ENCODE data around the gene PSG1. TPM values are rescaled to one million over a fixed set of nuclear protein-coding genes. Genes with fewer than 3 reads are reported as not detected.
"Not testable (repeated sequence)": the region's sequence is repeated elsewhere in the genome, so short reads cannot be mapped to it uniquely, and the experiment has no call there.

PSG1 gene
- total RNA-seq, 1 experiment from 2014 or later: not detected

DNA sequence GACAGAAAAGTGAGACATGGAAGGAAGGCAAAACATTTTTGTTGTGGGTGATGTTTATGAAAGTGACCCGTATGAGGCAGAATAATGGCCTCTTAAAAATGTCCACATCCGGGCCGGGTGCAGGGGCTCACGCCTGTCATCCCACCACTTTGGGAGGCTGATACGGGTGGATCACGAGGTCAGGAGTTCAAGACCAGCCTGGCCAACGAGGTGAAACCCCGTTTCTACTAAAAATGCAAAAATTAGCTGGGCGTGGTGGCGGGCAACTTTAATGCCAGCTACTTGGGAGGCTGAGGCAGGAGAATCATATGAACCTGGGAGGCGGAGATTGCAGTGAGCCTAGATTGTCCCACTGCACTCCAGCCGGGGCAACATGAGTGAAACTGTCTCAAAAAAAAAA lies 20.2 kb upstream of the PSG1 start:
- POLR2A ChIA-PET (ENCODE audit: unreplicated experiment); H2AFZ ChIP-seq (ENCODE audit: low read length); H3K9me2 ChIP-seq (replicated peaks; ENCODE audit: low read length); ATAC-seq; CTCF ChIA-PET; H3K36me3 ChIP-seq (ENCODE audit: low read depth, low read length); H4K20me1 ChIP-seq (ENCODE audit: low read length); H3K4me3 ChIP-seq (ENCODE audit: low read length); H3K79me2 ChIP-seq (ENCODE audit: low read length); intact Hi-C loops (cut with micrococcal nuclease); BruUV-seq (replicated peaks); H3F3A ChIP-seq (ENCODE audit: low read length, unreplicated experiment); H3K27me3 ChIP-seq (ENCODE audit: low read length); DNase-seq; H3K9me3 ChIP-seq (ENCODE audit: low read length): not testable (repeated sequence)
- peak overlapping the region; percentile 90 for H3K27ac ChIP-seq (ENCODE audit: low read length)
- H3K9ac ChIP-seq (ENCODE audit: low read length): peak overlapping the region; percentile 53
- H3K4me1 ChIP-seq (ENCODE audit: insufficient read depth, low read length): peaks cover 31% of the 10 kb centered on the region
- peak overlapping the region; percentile 22; the same call in 1 of the 2 replicates for H3K4me2 ChIP-seq (ENCODE audit: low read length)

- POLR2A ChIA-PET (ENCODE audit: unreplicated experiment); intact Hi-C loops (cut with micrococcal nuclease); H3K4me2 ChIP-seq (ENCODE audit: low read length); H3K9me3 ChIP-seq (ENCODE audit: low read length); ATAC-seq; H3K27me3 ChIP-seq (ENCODE audit: low read length); H4K20me1 ChIP-seq (ENCODE audit: low read length); H3K36me3 ChIP-seq (ENCODE audit: low read depth, low read length); H2AFZ ChIP-seq (ENCODE audit: low read length); H3K4me3 ChIP-seq (ENCODE audit: low read length); CTCF ChIA-PET; H3K79me2 ChIP-seq (ENCODE audit: low read length); DNase-seq; H3F3A ChIP-seq (ENCODE audit: low read length, unreplicated experiment); H3K9me2 ChIP-seq (replicated peaks; ENCODE audit: low read length): not testable (repeated sequence)
- peak overlapping the region; percentile 69 for H3K9ac ChIP-seq (ENCODE audit: low read length)
- peaks cover 31% of the 10 kb centered on the region for H3K4me1 ChIP-seq (ENCODE audit: insufficient read depth, low read length)
- peak overlapping the region; percentile 99 for H3K27ac ChIP-seq (ENCODE audit: low read length)
- BruUV-seq (replicated peaks): TSS peak; percentile 62
Observed at GRCh38 chr19:42899110-42899509, 19.6 kb upstream of the PSG1 start.

DNA sequence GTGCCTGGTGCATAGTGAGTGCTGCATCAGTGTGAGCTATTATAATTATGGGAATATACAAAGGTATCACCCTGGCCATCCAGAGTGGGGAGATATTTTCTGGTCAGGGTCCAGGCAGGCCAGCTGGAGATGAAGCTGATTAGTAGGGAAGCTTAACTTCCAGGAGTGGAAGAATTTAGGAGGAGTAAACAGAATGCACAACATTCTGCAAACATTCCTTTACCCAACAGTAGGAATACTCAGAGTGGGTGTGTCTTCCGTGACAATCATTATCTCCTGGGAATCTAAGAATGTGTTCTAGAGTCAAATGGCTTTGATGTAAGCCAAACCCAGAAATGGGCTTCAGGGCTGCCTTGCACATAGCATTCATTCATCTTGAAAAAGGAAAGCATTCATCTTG lies 19.1 kb upstream of the PSG1 start:
- H4K20me1 ChIP-seq (ENCODE audit: low read length); intact Hi-C loops (cut with micrococcal nuclease); ATAC-seq; H3F3A ChIP-seq (ENCODE audit: low read length, unreplicated experiment); H3K27me3 ChIP-seq (ENCODE audit: low read length); POLR2A ChIA-PET (ENCODE audit: unreplicated experiment); H3K4me3 ChIP-seq (ENCODE audit: low read length); H3K79me2 ChIP-seq (ENCODE audit: low read length); H3K36me3 ChIP-seq (ENCODE audit: low read depth, low read length); BruUV-seq (replicated peaks); H3K9me2 ChIP-seq (replicated peaks; ENCODE audit: low read length); H2AFZ ChIP-seq (ENCODE audit: low read length); H3K9me3 ChIP-seq (ENCODE audit: low read length); CTCF ChIA-PET: not testable (repeated sequence)
- peak overlapping the region; percentile 99 for H3K27ac ChIP-seq (ENCODE audit: low read length)
- H3K9ac ChIP-seq (ENCODE audit: low read length): peak overlapping the region; percentile 85
- peak overlapping the region; percentile 65 for H3K4me2 ChIP-seq (ENCODE audit: low read length)
- DNase-seq: peak; percentile 69
- peaks cover 31% of the 10 kb centered on the region for H3K4me1 ChIP-seq (ENCODE audit: insufficient read depth, low read length)

DNA sequence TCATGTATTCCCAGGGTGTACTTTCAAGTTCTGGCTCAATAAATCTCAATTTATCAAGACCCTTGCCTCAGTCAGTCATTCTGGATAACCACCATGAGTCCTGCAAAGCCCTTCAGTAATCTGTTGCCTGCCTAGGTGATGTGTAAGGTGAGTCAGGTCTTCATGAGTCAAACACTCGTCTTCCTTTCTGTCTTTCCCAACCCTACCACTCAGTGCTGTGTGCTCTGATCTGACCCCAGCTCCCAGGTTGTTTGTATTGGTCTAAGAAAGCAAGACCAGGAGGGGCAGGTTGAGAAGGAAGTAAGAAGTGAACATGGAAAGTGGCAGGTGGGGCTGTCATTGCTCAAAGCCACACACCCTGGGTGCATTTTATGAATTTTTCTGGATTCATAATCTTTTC lies 18.2 kb upstream of the PSG1 start:
- BruUV-seq (replicated peaks); H3F3A ChIP-seq (ENCODE audit: low read length, unreplicated experiment); H3K36me3 ChIP-seq (ENCODE audit: low read depth, low read length); H2AFZ ChIP-seq (ENCODE audit: low read length); POLR2A ChIA-PET (ENCODE audit: unreplicated experiment); ATAC-seq; intact Hi-C loops (cut with micrococcal nuclease); CTCF ChIA-PET; H3K9me3 ChIP-seq (ENCODE audit: low read length); H3K79me2 ChIP-seq (ENCODE audit: low read length); H3K9me2 ChIP-seq (replicated peaks; ENCODE audit: low read length); H4K20me1 ChIP-seq (ENCODE audit: low read length); H3K4me3 ChIP-seq (ENCODE audit: low read length); H3K27me3 ChIP-seq (ENCODE audit: low read length): not testable (repeated sequence)
- peak overlapping the region; percentile 65 for H3K4me2 ChIP-seq (ENCODE audit: low read length)
- peak; percentile 71 for DNase-seq
- peaks cover 31% of the 10 kb centered on the region for H3K4me1 ChIP-seq (ENCODE audit: insufficient read depth, low read length)
- peak overlapping the region; percentile 85 for H3K9ac ChIP-seq (ENCODE audit: low read length)
- peak overlapping the region; percentile 99 for H3K27ac ChIP-seq (ENCODE audit: low read length)

- peaks cover 17% of the 10 kb centered on the region for H3K4me1 ChIP-seq (ENCODE audit: insufficient read depth, low read length)
- H3K36me3 ChIP-seq (ENCODE audit: low read depth, low read length); H3K4me2 ChIP-seq (ENCODE audit: low read length); DNase-seq; CTCF ChIA-PET; H3K27me3 ChIP-seq (ENCODE audit: low read length); ATAC-seq; H3F3A ChIP-seq (ENCODE audit: low read length, unreplicated experiment); H4K20me1 ChIP-seq (ENCODE audit: low read length); POLR2A ChIA-PET (ENCODE audit: unreplicated experiment); H3K79me2 ChIP-seq (ENCODE audit: low read length); H3K4me3 ChIP-seq (ENCODE audit: low read length); BruUV-seq (replicated peaks); H3K9me3 ChIP-seq (ENCODE audit: low read length); intact Hi-C loops (cut with micrococcal nuclease); H3K9me2 ChIP-seq (replicated peaks; ENCODE audit: low read length); H2AFZ ChIP-seq (ENCODE audit: low read length): not testable (repeated sequence)
- H3K9ac ChIP-seq (ENCODE audit: low read length): peak overlapping the region; percentile 66
- H3K27ac ChIP-seq (ENCODE audit: low read length): peak overlapping the region; percentile 98
Observed at GRCh38 chr19:42890446-42890845, 10.9 kb upstream of the PSG1 start.

DNA sequence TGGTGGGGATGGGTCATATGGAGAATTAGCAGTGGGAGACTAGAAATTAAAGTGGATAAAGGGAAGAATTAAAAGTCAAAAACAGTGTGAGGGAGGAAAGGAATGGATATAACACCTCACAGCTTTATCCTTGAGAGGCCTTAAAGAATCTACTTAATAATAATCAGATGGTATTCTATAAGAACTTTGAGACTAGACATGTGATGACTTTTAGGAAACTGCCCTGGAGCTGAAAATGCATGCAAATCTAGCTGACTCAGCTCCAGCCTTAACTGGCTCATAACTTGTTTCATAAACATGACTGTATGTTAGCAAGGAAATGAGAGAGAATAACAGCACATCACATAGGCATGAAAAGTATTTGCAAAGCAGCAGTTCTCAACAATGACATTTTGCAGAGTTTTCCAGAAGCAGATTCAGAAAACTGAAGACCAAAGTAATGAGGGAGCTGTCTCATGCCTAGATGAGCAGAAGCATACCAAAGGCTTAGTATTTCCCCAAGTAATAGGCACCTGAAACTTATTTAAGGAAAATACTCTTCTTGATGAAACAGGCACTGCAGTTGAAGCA lies 8.4 kb upstream of the PSG1 start:
- H3K79me2 ChIP-seq (ENCODE audit: low read length); H3K9me3 ChIP-seq (ENCODE audit: low read length); POLR2A ChIA-PET (ENCODE audit: unreplicated experiment); H3K4me2 ChIP-seq (ENCODE audit: low read length); BruUV-seq (replicated peaks); CTCF ChIA-PET; H3K36me3 ChIP-seq (ENCODE audit: low read depth, low read length); H3K27me3 ChIP-seq (ENCODE audit: low read length); DNase-seq; H3F3A ChIP-seq (ENCODE audit: low read length, unreplicated experiment); H3K9me2 ChIP-seq (replicated peaks; ENCODE audit: low read length); H4K20me1 ChIP-seq (ENCODE audit: low read length); intact Hi-C loops (cut with micrococcal nuclease); H3K4me3 ChIP-seq (ENCODE audit: low read length); H2AFZ ChIP-seq (ENCODE audit: low read length): not testable (repeated sequence)
- peak overlapping the region; percentile 80 for H3K27ac ChIP-seq (ENCODE audit: low read length)
- peak overlapping the region; percentile 29; the same call in 1 of the 2 replicates for H3K9ac ChIP-seq (ENCODE audit: low read length)
- peaks cover 26% of the 10 kb centered on the region for H3K4me1 ChIP-seq (ENCODE audit: insufficient read depth, low read length)
- ATAC-seq: peak; percentile 56; the same call in 1 of the 2 replicates

DNA sequence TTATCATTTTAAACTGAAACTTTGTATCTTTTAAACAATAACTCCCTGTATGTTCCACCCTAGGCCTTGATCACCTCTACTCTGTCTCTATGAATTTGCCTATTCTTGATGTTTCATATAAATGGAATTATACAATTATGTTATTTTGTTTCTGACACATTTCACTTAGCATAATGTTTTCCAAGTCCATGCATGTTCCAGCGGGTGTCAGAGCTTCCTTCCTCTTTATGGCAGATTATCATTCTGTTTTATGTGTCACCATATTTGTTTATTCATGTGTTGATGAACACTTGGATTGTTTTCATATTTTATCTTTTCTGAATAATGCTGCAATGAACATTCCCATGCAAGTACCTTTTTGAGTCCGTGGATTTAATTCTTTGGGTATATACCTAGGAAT lies 3.2 kb upstream of the PSG1 start:
- H3K9ac ChIP-seq (ENCODE audit: low read length); H3K27ac ChIP-seq (ENCODE audit: low read length); BruUV-seq (replicated peaks); H3K9me3 ChIP-seq (ENCODE audit: low read length); DNase-seq; H3K9me2 ChIP-seq (replicated peaks; ENCODE audit: low read length); POLR2A ChIA-PET (ENCODE audit: unreplicated experiment); H3F3A ChIP-seq (ENCODE audit: low read length, unreplicated experiment); H3K4me3 ChIP-seq (ENCODE audit: low read length); H3K79me2 ChIP-seq (ENCODE audit: low read length); ATAC-seq; intact Hi-C loops (cut with micrococcal nuclease); H4K20me1 ChIP-seq (ENCODE audit: low read length); H3K36me3 ChIP-seq (ENCODE audit: low read depth, low read length); H3K27me3 ChIP-seq (ENCODE audit: low read length); H2AFZ ChIP-seq (ENCODE audit: low read length); H3K4me2 ChIP-seq (ENCODE audit: low read length): not testable (repeated sequence)
- CTCF ChIA-PET: interaction anchor here (0.7 kb wide), 1 partner anchor 91 kb away, joined by 3 read pairs; no protein-coding TSS in a partner anchor
- peaks cover 16% of the 10 kb centered on the region; the same call in 1 of the 2 replicates for H3K4me1 ChIP-seq (ENCODE audit: insufficient read depth, low read length)
